Activated CD4-positive, alpha-beta T cell treated with anti-CD3 and anti-CD28 coated beads, Interleukin-2, amount 50 U/mL, for 1 hour (primary cell): ENCODE results near the gene UBA52.

Source experiments
- DNase-seq: peaks from one replicate; pipeline ENCODE4 v3.0.0-alpha.2; 2020

The UBA52 gene

DNA sequence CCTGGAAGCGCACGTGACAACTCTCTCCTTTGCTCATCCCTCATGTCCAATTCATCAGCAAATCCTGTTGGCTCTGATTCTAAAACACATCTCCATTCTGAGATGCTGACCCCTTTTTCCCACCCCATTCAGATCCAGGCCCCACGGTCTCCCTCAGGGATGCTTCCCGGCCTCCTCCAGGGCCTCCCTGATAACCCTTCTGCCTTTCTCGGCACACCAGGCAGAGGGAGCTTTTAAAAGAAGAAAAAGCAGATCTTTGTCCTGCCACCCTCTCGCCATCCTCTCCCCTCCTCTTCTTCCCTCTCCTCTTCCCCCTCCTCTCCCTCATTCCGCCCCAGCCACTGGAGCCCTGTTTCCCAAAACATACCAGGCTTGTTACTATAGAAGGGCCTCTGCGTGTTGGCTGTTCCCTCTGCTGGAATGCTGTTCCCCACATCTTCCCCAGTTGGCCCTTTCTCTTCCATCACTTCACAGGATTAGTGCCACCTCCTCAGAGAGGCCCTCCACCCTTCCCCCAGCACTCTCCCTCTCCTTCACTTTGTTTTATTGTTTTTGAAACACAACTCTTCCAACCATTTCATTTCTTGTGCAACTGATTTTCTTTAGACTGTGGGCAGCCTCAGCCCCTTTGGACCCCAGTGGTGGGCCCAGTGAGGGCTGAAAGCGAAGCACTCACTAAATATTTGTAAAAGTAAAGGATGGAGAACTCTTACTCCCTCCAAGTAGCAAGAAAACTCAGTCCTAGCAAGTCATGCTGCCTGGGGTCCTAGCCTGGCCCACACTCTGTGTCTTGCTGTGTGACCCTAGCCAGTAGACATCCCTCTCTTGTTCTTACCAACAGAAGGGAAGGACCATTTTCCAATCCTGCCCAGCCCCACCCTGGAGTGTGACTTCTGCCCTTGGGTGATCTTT lies 37.4 kb downstream of the UBA52 start:
- no peak for DNase-seq

DNA sequence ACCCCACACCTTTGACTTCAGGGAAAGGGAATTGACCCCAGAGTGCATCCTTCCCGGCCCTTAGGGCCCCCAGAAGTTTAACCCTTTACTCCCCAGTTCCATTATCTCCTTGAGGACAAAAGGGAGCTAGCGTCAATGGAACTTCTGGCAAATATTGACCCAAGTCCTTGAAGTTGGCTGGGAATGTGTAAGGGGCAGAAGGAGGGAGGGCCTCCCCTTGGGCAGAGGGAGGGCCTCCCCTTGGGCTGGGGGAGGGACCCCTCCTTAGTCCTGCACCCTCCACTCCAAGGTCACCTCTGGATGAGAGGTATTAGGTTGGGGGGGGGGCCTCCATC lies 38.0 kb downstream of the UBA52 start:
- no peak for DNase-seq

DNA sequence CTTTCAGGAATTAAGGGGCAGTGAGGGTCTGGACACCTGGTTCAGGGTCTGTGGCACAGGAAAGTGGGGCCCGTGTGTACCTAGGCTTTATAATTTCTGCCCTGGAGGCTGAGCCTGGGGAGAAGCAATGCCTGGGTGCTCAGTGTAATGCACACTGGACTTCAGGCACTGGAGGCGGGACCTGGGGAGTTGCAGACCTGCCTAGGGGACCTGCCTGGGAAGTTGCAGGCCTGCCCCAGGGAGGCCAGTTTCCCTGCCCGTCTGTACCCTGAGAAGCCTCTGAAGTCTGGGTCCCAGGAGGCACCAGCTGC lies 38.5 kb downstream of the UBA52 start:
- no peak for DNase-seq

DNA sequence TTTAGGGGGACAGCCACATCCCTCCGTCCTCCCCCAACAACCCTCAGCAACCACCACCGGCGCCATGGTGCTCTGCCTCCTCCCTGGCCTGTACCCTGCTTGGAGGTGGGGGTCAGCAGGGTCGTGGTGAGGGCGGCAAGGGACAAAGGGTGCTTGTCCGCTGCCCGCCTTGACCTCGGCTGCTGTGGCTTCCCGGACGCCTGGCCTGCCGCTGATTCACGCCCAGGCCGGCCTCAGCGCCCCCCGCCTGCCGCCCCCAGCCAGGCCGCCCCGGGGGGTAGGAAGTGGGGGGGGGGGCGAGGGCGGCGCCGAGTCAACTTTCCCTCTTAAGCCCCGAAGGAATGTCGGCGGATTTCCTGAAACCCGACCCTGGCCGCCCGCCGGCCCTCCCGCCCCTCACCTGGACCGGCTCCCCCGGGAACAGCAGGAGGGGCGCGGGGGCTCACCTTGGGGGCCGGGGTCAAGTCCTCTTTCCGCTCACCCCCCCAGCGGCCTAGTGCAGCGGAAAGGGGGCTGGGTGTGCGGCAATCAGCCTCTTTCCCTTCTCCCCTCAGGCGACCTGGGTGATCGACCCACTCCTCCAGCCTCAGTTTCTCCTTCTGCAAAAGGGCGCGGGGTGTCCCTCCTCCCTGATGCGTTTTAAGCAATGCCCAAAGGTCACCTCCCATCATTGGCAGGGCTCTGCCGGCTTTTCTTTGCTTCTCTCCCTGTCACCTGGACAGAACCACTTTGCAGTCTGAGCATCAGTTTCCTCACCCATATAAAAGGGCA lies 39.1 kb downstream of the UBA52 start:
- no peak for DNase-seq

DNA sequence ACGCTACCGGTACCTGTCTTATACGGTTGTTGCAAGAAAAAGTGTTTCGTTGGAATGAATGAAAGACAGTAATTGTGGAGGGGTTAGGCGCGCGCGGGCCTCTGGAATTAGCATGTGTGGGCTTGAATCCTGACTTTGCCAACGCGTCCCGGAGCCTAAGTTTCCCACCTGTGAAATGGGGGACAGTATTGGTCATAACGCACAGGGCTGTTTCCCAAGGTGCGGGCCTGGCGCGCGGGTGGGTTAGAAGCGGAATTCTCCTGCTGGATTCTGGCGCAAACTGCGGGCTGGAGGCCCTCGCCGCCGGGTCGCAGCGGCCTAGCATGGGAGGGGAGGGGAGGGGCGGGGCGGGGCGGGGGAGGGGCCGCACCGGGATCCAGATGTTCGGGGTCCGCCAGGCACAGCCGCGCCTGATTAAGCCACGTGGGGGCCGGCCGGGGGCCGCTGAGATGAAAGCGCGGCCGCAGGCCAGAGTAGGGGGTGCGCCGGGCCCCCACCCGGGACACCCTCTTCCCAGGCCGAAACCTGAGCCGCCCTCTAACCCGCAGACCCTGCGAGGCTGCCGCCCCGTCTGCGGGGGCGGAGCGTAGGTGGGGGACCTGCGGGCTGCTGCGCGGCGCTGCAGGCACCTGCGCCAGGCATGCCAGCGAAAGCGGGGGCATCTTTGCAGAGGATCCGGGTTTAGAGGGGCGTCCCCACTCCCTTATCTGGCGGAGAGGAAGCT lies 39.8 kb downstream of the UBA52 start:
- DNase-seq: no peak

DNA sequence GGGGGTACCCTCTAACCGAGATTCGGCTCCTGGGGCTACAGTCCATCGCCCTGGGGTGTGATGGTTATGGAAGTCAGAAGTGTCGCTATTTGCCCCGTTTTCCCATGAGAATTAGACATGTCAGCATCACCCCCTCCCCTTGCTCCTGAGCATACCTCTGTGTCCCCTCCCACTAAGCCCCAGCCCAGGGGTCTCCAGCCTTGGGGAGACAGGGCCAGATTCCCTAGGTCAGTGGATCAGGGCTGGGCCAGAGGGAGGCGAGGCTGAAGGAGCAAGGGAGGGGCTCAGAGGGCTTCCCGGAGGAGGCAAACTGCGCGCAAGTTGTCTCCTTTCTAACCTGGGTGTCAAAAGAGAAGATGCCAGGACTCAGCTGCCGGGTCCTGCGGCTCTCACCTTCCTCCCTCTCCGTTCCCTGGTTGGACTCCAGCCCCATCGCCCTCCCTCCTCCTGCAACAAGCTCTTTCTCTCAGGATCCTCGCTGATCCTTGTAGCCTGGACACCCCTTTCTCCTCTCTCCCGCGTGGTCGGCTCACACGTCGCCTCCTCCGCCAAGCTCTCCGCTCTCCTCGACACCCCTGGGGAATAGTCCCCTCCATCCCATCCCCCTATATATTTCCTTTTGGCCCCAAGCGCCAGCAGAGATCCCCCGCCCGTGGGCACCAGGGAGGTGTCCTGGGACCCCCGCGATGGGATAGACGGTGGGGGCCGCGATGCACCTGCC lies 40.6 kb downstream of the UBA52 start:
- DNase-seq: no peak

DNA sequence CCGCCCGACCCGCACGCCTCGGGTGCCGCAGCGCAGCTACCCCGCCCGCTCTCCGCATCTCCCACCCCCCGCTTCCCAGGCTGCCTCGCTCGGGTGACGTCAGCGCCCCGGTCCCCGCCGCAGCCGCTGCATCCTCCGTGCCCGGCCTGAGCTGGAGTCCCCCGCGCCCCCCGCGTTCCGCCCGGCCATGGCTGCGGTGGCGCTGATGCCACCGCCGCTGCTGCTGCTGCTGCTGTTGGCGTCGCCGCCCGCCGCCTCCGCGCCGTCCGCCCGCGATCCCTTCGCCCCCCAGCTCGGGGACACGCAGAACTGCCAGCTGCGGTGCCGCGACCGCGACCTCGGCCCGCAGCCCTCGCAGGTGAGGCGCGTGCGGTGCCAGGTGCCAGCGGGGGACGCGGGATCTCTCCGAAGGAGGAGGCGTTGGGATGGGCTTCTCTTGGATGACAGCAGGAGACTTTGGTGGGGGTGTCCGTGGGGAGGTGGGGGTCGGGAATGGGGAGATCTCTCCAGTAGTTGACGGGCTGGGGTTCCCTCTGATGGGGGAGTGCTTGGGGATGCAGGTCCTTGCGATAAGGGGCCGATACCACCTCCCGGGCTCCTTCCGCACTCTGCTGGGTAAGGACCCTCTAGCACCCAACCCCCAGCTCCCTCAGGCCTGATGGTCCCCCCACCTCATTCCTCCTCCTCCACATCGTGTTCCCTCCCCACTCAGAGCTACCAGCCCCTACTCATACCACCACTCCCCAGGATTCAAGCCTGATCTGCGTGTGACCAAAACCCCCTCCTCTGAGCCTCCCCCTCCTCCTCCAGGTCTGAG lies 41.3 kb downstream of the UBA52 start, which contains the start of gene TMEM59L:
TMEM59L (plus strand) TSS at position 99 of the 817 bp plus-strand sequence; CDS start at position 188, 89 bp downstream.
- DNase-seq: peak; percentile 52

DNA sequence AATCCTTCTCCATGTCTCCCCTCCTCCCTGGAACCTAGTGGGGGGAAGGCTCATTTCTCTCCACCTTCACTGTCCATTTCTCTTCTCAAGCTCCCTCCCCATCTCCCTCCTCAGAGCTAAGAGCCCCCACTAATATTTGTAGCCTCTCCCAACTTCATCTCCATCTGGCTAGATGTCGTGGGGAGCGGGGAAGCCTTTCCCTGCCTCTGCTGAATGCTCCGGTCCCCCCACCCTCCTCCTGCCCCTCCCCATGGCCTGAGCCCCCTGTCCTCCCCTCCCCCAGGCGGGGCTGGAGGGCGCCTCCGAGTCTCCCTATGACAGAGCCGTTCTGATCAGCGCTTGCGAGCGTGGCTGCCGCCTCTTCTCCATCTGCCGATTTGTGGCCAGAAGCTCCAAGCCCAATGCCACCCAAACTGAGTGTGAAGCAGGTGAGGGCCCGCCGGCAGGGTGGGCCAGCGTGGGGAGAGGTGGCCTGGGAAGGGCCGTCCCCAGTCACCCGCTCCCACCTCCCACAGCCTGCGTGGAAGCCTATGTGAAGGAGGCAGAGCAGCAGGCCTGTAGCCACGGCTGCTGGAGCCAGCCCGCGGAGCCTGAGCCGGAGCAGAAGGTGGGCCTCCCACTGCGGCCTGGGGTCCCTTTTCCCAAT lies 42.1 kb downstream of the UBA52 start:
- no peak for DNase-seq

DNA sequence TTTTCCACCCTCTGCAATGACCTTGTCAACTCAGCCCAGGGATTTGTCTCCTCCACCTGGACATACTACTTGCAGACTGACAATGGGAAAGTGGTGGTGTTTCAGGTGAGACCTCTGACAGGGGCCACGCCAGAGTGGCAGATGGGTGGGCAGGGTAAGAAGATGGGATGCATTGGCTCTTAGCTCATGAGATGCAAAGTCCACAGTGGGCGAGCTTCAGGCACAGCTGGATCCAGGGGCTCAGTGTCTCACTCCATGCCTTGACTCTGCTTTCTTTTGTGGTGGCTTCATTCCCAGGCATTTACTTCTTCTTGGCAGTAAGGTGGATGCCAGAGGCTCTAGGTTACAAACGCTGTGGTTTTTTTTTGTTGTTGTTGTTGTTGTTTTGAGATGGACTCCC lies 44.4 kb downstream of the UBA52 start:
- no peak for DNase-seq

DNA sequence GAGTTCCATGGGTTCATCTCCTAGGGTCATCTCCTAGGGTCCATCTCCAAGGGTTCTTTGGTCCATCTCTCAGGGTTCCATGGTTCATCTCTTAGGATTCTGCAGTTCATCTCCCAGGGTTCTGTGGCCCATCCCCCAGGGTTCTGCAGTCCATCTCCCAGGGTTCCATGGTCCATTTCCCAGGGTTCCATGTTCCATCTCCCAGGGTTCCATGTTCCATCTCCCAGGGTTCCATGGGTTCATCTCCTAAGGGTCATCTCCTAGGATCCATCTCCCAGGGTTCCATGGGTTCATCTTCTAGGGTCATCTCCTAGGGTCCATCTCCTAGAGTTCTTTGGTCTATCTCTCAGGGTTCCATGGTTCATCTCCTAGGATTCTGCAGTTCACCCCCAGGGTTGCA lies 45.9 kb downstream of the UBA52 start:
- no peak for DNase-seq

DNA sequence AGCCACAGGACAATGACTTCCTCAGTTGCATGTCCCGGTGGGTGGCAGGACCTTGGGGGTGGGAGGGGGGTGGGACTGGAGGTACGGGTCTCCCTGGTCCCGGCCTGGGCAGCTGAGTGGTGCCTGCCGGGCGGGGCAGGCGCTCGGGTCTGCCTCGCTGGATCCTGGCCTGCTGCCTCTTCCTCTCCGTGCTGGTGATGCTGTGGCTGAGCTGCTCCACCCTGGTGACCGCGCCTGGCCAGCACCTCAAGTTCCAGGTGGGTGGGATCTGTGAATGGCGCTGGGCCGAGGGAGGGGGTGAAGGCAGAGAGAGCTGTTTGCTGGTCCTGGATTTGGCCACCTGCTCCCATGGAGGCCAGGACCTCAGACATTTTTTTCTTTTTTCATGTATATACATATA lies 46.6 kb downstream of the UBA52 start:
- no peak for DNase-seq

DNA sequence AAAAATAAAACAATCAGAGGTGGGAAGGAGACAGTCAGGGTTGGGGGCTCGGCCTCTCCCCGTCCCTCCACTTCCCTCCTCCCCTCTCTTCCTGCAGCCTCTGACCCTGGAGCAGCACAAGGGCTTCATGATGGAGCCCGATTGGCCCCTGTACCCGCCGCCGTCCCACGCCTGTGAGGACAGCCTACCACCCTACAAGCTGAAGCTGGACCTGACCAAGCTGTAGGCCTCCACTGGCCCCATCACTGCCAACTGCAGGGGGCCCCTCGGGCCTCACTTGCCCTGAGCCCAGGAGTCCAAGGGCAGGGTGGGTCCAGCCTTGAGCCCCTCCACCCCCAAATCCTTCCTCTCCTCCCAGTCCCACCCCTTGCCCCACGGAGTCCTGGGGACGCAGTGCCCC lies 48.7 kb downstream of the UBA52 start:
- DNase-seq: no peak

DNA sequence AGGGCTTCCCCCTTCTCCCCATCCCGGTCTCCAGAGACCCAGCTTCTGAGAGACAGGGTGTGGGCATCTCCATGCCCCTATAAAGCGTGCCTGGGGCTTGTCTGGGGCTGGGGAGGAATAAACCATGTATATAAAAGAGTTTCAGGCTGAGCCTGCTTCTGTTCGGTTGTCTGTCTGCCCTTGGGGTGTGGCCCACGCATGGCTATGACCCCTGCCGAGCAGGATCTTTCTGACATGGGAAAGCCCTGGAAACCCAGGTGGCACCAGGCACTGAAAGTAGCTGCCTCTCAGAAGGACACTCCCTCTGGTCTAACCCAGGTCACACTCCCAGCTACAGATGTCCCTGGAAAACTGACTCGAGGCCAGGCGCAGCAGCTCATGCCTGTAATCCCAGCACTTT lies 49.2 kb downstream of the UBA52 start:
- no peak for DNase-seq

DNA sequence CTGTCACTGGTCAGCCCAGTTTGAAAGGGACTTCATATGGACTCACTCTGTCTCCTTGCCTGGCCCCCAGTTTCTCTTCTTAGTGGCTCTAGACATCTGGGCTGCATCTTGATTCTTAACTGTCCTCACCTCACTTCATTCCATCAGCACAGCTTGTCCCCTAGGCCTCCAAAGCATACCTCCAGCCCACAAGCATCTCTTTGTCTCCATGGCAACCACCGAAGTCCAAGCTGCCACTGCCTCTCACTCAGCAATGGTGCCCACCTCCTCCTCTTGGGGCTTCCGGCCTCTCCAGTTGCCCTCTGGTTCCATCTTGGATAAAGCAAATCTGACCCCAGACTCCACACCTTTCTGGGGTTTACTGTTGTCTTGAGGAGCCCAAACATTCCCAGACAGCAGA lies 55.2 kb downstream of the UBA52 start:
- DNase-seq: no peak
